CD8-positive, alpha-beta memory T cell (primary cell): Measurements from ENCODE around the gene LHX1. TPM values are rescaled to one million over a fixed set of nuclear protein-coding genes. Genes with fewer than 3 reads are reported as not detected.
A peak's percentile ranks its signal among the peaks of the same experiment; 100 is the strongest.

Experiments
- CTCF ChIA-PET: fragments of 350-600 bp; sonication (Branson Sonifier 250); formaldehyde crosslinking; loops from one replicate; lab custom pipeline; 2021; ENCODE audit warnings: antibody characterized with exemption; lab: Charles Lee
- POLR2A ChIA-PET: fragments of 350-600 bp; sonication (Branson Sonifier 250); formaldehyde crosslinking; loops from one replicate; lab custom pipeline; 2021; ENCODE audit warnings: antibody characterized with exemption; lab: Charles Lee
- DNase-seq, 5 donors: peaks; one replicate each; pipeline versions ENCODE4 v3.0.0 to v3.0.0-alpha.2; 2020 to 2022; ENCODE audit warnings: mixed read lengths in 1 of 5
- H3K27ac ChIP-seq: one replicate; pipeline ENCODE4 v1.7.0; 2013; ENCODE audit warnings: low read depth, mild to moderate bottlenecking, low read length, moderate library complexity
- H3K27me3 ChIP-seq: 2 replicates; pipeline ENCODE4 v1.7.0; 2013; ENCODE audit warnings: low read length, mild to moderate bottlenecking; ENCODE audit not compliant: insufficient read depth, poor library complexity, severe bottlenecking
- H3K36me3 ChIP-seq: 2 replicates; pipeline ENCODE4 v1.7.0; 2013; ENCODE audit warnings: mild to moderate bottlenecking, low read length, moderate library complexity; ENCODE audit not compliant: insufficient read depth
- H3K4me1 ChIP-seq: 2 replicates; pipeline ENCODE4 v1.7.0; 2013; ENCODE audit warnings: mild to moderate bottlenecking, low read length, moderate library complexity; ENCODE audit not compliant: insufficient read depth
- H3K4me3 ChIP-seq: 2 replicates; pipeline ENCODE4 v1.7.0; 2013; ENCODE audit warnings: mild to moderate bottlenecking, low read length
- H3K9me3 ChIP-seq: 2 replicates; pipeline ENCODE4 v1.7.0; 2013; ENCODE audit warnings: mild to moderate bottlenecking, low read length
- H3K27ac Mint-ChIP-seq, 8 donors: one replicate each; pipeline ENCODE4 v1.8.0; 2020 to 2021; ENCODE audit warnings: mixed read lengths in 8 of 8, mild to moderate bottlenecking in 6 of 8, inconsistent platforms in 3 of 8, moderate library complexity in 3 of 8
- H3K27me3 Mint-ChIP-seq, 2 donors: one replicate each; pipeline ENCODE4 v1.8.0; 2020 to 2021; ENCODE audit warnings: mixed read lengths in 2 of 2, mild to moderate bottlenecking in 1 of 2, moderate library complexity in 1 of 2
- H3K36me3 Mint-ChIP-seq, 3 donors: one replicate each; pipeline ENCODE4 v1.8.0; 2020 to 2021; ENCODE audit warnings: mixed read lengths in 3 of 3, inconsistent platforms in 1 of 3, mild to moderate bottlenecking in 1 of 3
- H3K4me1 Mint-ChIP-seq, 3 donors: one replicate each; pipeline ENCODE4 v1.8.0; 2020 to 2021; ENCODE audit warnings: mixed read lengths in 3 of 3, inconsistent platforms in 1 of 3, mild to moderate bottlenecking in 1 of 3
- H3K4me3 Mint-ChIP-seq, 7 donors: one replicate each; pipeline ENCODE4 v1.8.0; 2020 to 2021; ENCODE audit warnings: mixed read lengths in 7 of 7, mild to moderate bottlenecking in 6 of 7, moderate library complexity in 4 of 7, inconsistent platforms in 2 of 7
- H3K9me3 Mint-ChIP-seq, 5 donors: one replicate each; pipeline ENCODE4 v1.8.0; 2020 to 2022; ENCODE audit warnings: mixed read lengths in 5 of 5, mild to moderate bottlenecking in 3 of 5, moderate library complexity in 2 of 5, inconsistent platforms in 1 of 5
- polyA plus RNA-seq: library from polyadenylated mRNA; unstranded; fragments of 300-500 nt; fragmentation: Illumina TruSeq; gene quantifications from one replicate; pipeline ENCODE4 v1.2.3, GENCODE V29; 2021
- total RNA-seq, 2 experiments: library from RNA; stranded (reverse); gene quantifications; one replicate each; pipeline ENCODE4 v1.2.3, GENCODE V29; 2021

Gene LHX1
- total and polyA plus RNA-seq, 3 experiments from 2014 or later = 0.46 to 0.51 TPM; not detected in 1

DNA sequence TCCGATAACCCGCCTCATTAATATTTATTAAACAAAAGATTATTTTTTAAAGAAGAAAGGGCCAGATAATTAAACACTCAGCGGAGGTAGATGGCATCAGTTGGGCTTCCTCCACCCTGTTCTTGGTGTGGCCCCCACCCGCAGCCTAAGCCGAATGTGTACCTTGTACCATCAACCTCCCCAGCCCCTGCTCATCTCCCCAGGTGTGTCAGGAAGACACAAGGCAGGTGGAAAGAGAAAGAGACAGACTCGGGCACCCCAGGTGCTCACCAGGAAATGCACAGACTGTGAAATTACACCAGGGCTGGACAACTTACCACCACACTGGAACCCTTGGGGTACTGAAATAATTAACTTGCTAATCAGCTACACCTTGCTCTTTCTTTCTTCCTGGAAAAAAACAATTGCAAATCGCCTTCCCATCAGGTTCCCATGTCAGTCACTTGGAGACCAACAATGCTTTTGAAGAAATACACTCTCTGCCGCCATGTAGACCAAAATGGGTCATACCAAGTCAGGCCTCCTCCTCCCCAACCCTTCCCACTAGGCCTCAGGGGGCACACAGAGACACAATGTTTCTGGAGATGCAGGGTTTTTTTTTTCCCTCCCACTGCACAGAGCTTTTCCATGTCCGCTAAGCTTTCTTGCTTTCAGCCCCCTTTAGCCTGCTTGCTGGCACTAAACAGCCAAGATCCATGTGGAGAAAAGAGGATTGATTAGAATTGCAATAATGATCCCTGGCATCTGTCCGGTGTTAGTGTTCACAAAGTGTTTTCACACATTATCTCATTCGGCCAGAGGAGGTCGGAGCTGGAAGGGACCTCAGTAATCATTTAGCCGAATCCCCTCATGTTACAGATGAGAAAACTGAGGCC is 8.6 kb upstream of the LHX1 start:
- peaks cover 0 to 4% (median 0%) of the 10 kb centered on the region in 5 donors for H3K9me3 Mint-ChIP-seq
- no peaks in the 10 kb centered on the region for H3K36me3 Mint-ChIP-seq
- ChIA-PET POLR2A (no interaction called here), CTCF (interaction anchor here (1.1 kb wide), 1 partner anchor 526 kb away, joined by 5 read pairs; no protein-coding TSS in a partner anchor)
- H3K9me3 ChIP-seq = no peaks in the 10 kb centered on the region
- H3K4me1 Mint-ChIP-seq = peaks cover 29 to 38% (median 36%) of the 10 kb centered on the region in 3 donors
- DNase-seq = no peak
- H3K27me3 Mint-ChIP-seq = peaks cover 61 to 81% of the 10 kb centered on the region in 2 donors
- H3K4me3 Mint-ChIP-seq = peak overlapping the region in 4 of 7 donors; percentile 0 to 70 (median 27)
- peak overlapping the region in 1 of 8 donors; percentile 9 for H3K27ac Mint-ChIP-seq
- no peaks in the 10 kb centered on the region for H3K36me3 ChIP-seq
- H3K4me3 ChIP-seq = no peak overlapping the region
- no peak overlapping the region for H3K27ac ChIP-seq
- peaks cover 52% of the 10 kb centered on the region for H3K27me3 ChIP-seq
- peaks cover 19% of the 10 kb centered on the region for H3K4me1 ChIP-seq

DNA sequence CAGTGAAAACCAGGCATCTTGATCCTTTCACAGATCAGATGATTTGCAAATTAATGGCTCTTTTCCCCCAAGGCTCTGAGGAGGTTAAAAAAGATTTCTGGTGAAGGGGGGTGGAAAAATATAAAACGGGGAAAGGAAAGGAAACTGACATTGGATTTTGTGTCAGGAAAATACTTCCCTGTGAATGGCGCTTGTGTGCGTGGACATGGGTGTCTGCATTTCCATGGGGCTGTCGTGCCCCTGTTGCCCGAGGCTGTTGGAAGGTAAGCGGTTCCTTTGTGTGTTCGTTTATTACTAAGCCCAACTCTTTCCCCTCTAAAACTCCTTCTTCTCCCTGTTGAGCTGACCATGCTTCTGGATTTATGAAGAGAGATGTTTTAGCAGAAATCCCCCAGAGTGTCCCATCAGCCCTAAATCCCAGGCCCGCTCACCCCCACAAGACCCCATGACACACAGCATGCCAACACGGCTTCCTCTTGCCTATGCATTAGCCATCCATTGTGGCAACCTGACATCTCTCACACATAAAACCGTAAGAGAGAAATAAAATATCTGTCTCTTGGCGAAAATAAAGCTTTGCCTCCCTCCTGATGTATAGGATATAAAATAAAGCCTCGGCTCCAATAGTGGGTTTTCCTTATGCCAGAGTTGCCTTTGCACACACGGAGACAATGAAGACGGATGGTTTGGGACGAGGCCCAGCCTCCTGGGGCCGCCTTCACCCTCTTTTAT is 7.3 kb upstream of the LHX1 start:
- POLR2A ChIA-PET = no interaction called here
- Mint-ChIP-seq H3K9me3 (peaks cover 0 to 4% (median 0%) of the 10 kb centered on the region in 5 donors), H3K36me3 (no peaks in the 10 kb centered on the region), H3K27me3 (peaks cover 70 to 88% of the 10 kb centered on the region in 2 donors), H3K27ac (peak overlapping the region in 1 of 8 donors; percentile 12), H3K4me3 (peak overlapping the region in 1 of 7 donors; percentile 24), H3K4me1 (peaks cover 38 to 49% (median 42%) of the 10 kb centered on the region in 3 donors)
- no peaks in the 10 kb centered on the region for H3K36me3 ChIP-seq
- H3K27me3 ChIP-seq = peaks cover 64% of the 10 kb centered on the region
- H3K4me1 ChIP-seq = peaks cover 29% of the 10 kb centered on the region
- no peak overlapping the region for H3K4me3 ChIP-seq
- CTCF ChIA-PET = interaction anchor here (1.1 kb wide), 1 partner anchor 11 kb away, joined by 3 read pairs; no protein-coding TSS in a partner anchor
- H3K27ac ChIP-seq = no peak overlapping the region
- no peaks in the 10 kb centered on the region for H3K9me3 ChIP-seq
- DNase-seq = no peak

DNA sequence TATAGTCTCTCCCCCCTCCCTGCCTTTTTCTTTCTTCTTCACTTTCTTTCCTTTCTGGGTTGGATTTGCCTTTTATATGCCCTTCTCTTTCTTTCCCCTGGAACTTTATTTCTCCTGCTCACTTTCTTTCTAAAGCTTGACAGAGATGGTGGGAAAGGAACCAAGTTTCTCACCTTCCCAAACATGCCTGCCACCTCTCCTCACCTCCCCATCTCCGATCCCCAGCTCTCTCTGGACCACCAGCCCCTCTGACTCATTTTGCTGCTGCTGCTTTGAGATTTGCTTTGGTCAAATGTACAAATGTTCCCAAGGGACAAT is 6.7 kb upstream of the LHX1 start:
- no peaks in the 10 kb centered on the region for H3K36me3 Mint-ChIP-seq
- H3K27ac Mint-ChIP-seq = peak overlapping the region in 1 of 8 donors; percentile 12
- H3K4me3 Mint-ChIP-seq = peak overlapping the region in 1 of 7 donors; percentile 24
- Histone ChIP-seq H3K27ac (no peak overlapping the region), H3K27me3 (peaks cover 70% of the 10 kb centered on the region), H3K4me1 (peaks cover 35% of the 10 kb centered on the region), H3K9me3 (no peaks in the 10 kb centered on the region), H3K36me3 (no peaks in the 10 kb centered on the region), H3K4me3 (no peak overlapping the region)
- ChIA-PET CTCF (interaction anchor here (1.0 to 1.1 kb wide), 2 partner anchors 11 to 13 kb away, joined by 3 read pairs; no protein-coding TSS in a partner anchor), POLR2A (no interaction called here)
- no peak for DNase-seq
- peaks cover 75 to 88% of the 10 kb centered on the region in 2 donors for H3K27me3 Mint-ChIP-seq
- H3K9me3 Mint-ChIP-seq = peaks cover 0 to 2% (median 0%) of the 10 kb centered on the region in 5 donors
- H3K4me1 Mint-ChIP-seq = peaks cover 43 to 54% (median 48%) of the 10 kb centered on the region in 3 donors

DNA sequence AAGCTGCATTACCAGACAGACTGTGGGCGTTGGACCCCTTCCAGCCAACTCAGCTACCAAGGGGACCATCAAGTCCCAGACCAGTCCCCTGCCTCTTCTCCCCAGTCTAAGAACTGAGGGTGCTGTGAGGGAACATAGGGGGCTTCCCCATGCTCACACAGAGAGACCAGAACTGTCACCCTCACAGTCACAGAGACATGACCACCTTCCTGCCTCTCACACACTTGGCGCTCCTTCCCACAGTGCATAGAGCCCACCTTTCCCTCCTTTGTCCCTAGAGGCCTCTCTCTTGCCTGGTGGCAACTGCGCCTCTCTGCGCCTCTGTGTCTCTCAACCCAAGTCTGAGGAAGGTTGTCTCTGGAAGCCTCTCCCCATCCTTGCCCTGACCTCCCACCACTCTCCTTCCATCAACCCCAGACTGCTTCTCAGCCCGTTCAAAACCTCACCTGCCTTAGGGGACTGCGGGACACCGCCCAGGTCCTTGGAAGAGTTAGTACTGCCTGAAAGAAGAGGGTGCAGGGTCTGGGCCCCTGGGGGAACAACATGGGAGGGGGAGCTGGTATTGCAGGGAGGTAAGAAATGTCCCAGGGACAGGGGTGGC is 6.1 kb upstream of the LHX1 start:
- CTCF ChIA-PET = interaction anchor here (1.0 to 1.1 kb wide), 2 partner anchors 10 to 12 kb away, joined by 3 read pairs; no protein-coding TSS in a partner anchor
- Histone ChIP-seq H3K4me3 (no peak overlapping the region), H3K36me3 (no peaks in the 10 kb centered on the region), H3K4me1 (peaks cover 41% of the 10 kb centered on the region), H3K9me3 (no peaks in the 10 kb centered on the region), H3K27ac (no peak overlapping the region), H3K27me3 (peaks cover 76% of the 10 kb centered on the region)
- POLR2A ChIA-PET = no interaction called here
- Mint-ChIP-seq H3K27ac (peak overlapping the region in 1 of 8 donors; percentile 1), H3K27me3 (peaks cover 77 to 91% of the 10 kb centered on the region in 2 donors), H3K4me3 (peak overlapping the region in 1 of 7 donors; percentile 68), H3K36me3 (no peaks in the 10 kb centered on the region), H3K9me3 (peaks cover 0 to 2% (median 0%) of the 10 kb centered on the region in 5 donors), H3K4me1 (peaks cover 47 to 61% (median 53%) of the 10 kb centered on the region in 3 donors)
- DNase-seq = no peak

DNA sequence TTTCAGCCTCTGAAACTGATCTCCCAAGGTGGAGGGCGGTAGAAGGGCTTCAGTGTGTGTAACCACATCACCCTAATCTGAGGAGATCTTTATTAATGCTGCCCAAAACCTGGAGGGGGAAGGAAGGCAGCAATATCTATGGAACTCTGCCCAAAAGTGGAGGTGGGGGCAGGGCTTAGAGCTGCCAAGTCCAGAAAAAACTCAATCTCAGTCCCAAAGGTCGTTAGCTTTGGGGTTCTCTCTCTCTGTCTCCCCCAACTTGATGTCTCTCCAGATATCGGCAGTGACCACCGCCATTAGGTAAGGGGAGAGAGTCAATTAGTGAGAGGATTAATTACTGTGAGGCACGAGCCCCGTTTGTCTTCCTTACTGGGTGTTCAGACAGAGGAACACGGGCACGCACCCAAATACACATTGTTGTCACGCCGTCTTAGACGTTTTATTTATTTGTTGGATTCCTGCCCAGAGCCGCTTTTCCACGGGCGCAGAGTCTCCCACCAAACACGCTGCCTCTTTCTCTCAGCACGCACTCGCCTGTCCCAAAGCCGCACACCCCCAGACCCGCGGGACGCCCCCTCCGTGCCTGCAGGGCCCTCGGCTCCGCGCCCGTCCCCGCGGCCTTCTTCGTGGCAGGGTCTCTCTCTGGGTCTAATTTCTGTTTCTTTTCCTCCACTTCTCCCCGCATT is 5.4 kb upstream of the LHX1 start:
- peaks cover 48% of the 10 kb centered on the region for H3K4me1 ChIP-seq
- no peak overlapping the region for H3K4me3 ChIP-seq
- H3K27me3 Mint-ChIP-seq = peaks cover 77 to 91% of the 10 kb centered on the region in 2 donors
- H3K36me3 Mint-ChIP-seq = no peaks in the 10 kb centered on the region
- peaks cover 83% of the 10 kb centered on the region for H3K27me3 ChIP-seq
- no peak overlapping the region for H3K27ac ChIP-seq
- peaks cover 49 to 67% (median 56%) of the 10 kb centered on the region in 3 donors for H3K4me1 Mint-ChIP-seq
- H3K4me3 Mint-ChIP-seq = peak overlapping the region; percentile 19 to 78 (median 68)
- H3K27ac Mint-ChIP-seq = peak overlapping the region in 3 of 8 donors; percentile 11 to 66 (median 47)
- ChIA-PET POLR2A (no interaction called here), CTCF (no interaction called here)
- H3K36me3 ChIP-seq = no peaks in the 10 kb centered on the region
- H3K9me3 Mint-ChIP-seq = peaks cover 0 to 2% (median 0%) of the 10 kb centered on the region in 5 donors
- no peak for DNase-seq
- H3K9me3 ChIP-seq = no peaks in the 10 kb centered on the region

DNA sequence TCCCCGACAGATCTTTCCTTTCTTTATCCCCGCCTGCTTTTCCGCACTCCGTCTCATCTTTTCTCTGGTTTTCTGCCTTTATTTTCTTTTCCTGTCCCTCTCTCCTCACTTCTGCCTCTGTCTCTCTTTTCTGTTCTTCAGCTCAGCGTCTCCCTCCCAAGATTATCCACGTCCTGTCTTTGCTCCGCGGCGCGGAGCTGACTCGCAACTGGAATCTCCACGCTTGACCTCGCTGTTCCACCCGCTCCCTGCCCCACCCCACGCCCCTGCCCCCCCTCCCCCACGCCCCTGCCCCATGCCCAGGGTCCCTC is 4.9 kb upstream of the LHX1 start:
- H3K4me3 ChIP-seq = no peak overlapping the region
- H3K27ac ChIP-seq = no peak overlapping the region
- H3K4me1 ChIP-seq = peaks cover 53% of the 10 kb centered on the region
- H3K4me1 Mint-ChIP-seq = peaks cover 53 to 72% (median 61%) of the 10 kb centered on the region in 3 donors
- H3K27ac Mint-ChIP-seq = peak overlapping the region in 3 of 8 donors; percentile 43 to 78 (median 66)
- H3K4me3 Mint-ChIP-seq = peak overlapping the region; percentile 19 to 78 (median 68)
- no peaks in the 10 kb centered on the region for H3K36me3 ChIP-seq
- ChIA-PET CTCF (no interaction called here), POLR2A (no interaction called here)
- DNase-seq = no peak
- H3K27me3 ChIP-seq = peaks cover 88% of the 10 kb centered on the region
- H3K27me3 Mint-ChIP-seq = peaks cover 82 to 93% of the 10 kb centered on the region in 2 donors
- H3K9me3 ChIP-seq = no peaks in the 10 kb centered on the region
- no peaks in the 10 kb centered on the region for H3K36me3 Mint-ChIP-seq
- H3K9me3 Mint-ChIP-seq = peaks cover 0 to 2% (median 0%) of the 10 kb centered on the region in 5 donors

DNA sequence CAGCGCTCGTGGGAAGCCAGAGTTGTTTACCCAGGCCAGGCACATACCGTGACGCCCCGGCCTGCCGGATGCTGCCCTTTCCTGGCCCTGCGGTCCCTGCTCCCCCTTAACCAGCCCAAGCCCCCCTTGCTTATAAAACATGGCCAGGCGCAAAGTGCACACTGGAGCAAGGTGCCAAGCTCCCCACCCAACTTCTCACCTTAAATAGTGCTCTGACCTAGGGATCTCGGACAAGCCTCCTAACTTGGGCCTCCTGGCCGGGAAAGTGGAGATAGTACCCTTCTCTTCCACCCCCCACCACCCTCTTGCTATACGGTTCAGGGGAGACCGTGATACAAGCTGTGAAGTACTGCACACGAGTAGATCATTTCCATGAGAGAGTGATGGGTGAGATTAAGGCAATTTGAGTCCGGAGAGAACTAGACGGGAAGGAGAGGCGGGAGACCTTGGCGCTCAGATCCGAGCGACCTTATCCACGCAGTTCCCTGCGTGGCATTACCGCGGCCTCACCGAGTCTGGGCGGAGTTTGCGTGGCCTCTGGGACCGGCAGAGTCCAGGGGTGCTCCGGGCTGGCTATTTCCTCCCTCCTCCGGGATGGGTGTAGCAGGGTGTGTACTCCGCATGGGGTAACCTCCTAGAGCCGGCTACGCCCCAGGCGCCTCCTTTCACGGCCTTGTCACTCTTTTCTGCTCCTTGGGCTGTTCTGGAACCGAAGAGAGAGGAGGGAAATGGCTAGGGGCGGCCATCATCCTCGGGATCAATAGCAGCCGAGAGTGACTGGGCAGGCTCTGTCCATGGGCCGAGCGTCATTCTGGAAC is 4.4 kb upstream of the LHX1 start:
- Histone ChIP-seq H3K4me1 (peaks cover 58% of the 10 kb centered on the region), H3K4me3 (no peak overlapping the region), H3K27me3 (peaks cover 93% of the 10 kb centered on the region), H3K27ac (no peak overlapping the region), H3K9me3 (no peaks in the 10 kb centered on the region), H3K36me3 (no peaks in the 10 kb centered on the region)
- POLR2A ChIA-PET = no interaction called here
- peak overlapping the region; percentile 39 to 73 (median 64) for H3K4me3 Mint-ChIP-seq
- H3K4me1 Mint-ChIP-seq = peaks cover 58 to 78% (median 66%) of the 10 kb centered on the region in 3 donors
- peaks cover 0 to 2% (median 0%) of the 10 kb centered on the region in 5 donors for H3K9me3 Mint-ChIP-seq
- H3K36me3 Mint-ChIP-seq = no peaks in the 10 kb centered on the region
- H3K27me3 Mint-ChIP-seq = peaks cover 85 to 93% of the 10 kb centered on the region in 2 donors
- H3K27ac Mint-ChIP-seq = peak overlapping the region in 3 of 8 donors; percentile 36 to 66 (median 44)
- no peak for DNase-seq
- CTCF ChIA-PET = no interaction called here
